OCI-M2 (cell line): Measurements from ENCODE around the gene TMCO4.

ENCODE experiments used
- DNase-seq: peaks from one replicate; lab custom pipeline; 2025; ENCODE audit not compliant: unreplicated experiment; lab: John Stamatoyannopoulos, UW

TMCO4 gene

DNA sequence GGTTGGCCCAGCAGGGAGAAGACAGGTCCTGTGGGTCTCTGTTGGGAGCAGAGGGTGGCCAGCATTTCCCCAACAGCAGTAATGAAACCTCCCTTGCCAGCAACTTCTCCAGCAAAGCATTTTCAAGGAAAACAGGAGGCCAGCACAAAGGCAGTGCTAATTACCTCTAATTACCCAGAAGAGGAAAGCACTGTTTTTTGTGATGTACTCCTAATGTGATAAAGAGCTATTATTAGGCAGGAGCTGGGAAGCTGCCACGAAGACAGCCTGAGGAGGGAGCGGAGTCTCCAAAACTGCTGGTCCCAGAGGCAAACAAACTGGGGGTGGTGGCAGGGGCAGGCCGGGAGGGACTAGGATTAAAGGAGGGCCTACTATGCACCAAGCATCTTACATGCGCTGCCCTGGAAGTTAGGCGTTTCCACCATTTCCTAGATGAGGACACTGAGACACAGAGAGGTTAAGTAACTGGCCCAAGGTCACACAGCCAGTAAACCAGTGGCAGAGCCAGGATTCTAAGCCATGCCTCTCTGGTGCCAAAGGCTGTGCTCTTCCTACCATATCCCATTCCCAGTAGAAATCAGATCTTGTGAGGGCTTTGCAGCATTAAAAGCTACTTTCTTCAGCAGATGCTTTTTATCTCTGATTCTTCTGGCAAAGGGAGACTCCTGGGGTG is 110.5 kb downstream of the TMCO4 start:
- DNase-seq: no peak

DNA sequence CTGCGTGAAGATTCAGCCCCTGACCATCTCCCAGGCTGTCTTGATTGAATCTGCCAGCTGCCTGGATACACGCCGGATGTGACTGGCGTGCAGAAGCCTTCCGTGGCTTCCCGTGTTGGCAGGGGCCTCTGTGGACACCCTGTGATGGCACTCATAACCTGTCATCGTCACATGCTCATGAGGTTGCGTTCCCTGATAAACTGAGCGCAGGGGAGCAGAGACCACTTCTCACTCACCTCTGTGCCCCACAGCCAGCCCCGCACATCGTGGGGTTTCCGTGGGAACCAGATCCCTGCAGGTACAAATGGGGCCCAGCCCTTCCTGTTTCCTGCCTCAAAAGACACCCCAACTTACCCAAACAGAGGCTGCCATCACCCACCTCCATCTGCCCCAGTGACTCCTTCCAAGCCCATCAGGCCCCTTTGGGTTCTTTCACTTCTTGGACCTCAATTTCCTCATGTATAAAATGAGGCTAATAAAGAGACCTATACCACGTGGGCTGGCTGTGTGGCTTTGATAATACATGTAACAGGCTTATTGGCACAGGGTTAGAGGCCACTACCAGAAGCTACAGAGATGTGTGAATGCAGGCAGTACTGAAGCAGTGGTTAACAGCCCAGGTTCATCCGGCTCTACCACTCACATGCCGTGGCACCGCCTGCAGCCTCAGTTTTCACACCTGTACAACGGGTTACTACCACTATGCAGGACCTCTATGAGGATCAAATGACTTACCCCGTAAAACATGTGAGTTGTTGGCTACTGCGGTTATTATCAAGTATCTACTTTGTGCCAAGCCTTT is 111.5 kb downstream of the TMCO4 start:
- no peak for DNase-seq

DNA sequence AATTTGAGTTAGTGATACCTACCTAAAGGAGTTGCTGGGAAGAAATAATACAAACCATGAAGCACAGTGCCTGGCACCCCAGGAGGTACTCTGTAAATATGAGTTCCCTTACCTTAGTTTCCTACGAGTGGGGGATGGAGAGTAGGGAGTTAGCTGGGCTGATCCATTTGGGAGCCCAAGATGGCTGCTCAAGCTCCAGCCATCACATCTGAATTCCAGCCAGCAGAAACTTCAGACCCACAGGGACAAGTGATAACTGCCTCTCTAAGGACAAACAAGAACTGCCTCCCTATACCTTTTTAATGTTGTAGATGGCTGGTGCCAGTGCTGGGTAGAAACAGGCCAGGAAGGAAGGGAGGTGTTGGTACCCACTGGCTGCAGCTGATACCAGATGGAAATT is 112.3 kb downstream of the TMCO4 start:
- no peak for DNase-seq

DNA sequence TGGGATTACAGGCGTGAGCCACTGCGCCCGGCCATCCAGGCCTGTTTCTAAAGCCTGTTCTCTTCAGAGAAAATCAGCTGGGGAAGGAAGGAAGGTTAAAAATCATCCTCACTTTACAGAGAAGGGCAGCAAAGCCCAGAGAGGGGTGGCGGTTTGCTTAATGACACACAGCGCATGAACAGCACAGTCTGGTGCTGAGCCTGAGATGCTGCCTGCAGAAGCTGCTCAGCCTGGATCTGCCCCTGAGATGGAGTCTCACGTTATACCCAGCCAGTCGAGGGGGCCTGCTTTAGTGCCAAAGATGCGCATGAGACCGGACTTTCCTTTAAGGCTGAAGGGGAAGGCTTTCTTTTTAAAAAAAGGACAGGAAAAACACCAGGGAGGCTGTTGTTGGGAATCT is 113.7 kb downstream of the TMCO4 start:
- no peak for DNase-seq

DNA sequence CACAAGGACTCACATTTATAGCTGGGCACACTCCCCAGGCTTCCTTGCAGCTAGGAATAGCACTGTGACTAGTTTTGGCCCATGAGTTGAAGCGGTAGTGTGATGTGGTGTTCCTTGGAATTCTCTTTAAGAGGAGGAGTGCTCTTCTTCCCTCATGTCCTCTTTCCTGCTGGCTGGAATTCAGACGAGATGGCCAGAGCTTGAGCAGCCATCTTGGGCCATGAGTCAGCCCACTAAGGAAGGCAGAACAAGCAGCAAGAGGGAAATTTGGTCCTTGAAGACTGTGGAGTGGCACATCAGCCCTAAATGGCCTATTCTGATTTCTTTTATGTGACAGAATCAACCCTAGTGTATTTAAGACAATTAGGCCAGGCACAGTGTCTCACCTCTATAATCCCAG is 115.0 kb downstream of the TMCO4 start:
- no peak for DNase-seq

DNA sequence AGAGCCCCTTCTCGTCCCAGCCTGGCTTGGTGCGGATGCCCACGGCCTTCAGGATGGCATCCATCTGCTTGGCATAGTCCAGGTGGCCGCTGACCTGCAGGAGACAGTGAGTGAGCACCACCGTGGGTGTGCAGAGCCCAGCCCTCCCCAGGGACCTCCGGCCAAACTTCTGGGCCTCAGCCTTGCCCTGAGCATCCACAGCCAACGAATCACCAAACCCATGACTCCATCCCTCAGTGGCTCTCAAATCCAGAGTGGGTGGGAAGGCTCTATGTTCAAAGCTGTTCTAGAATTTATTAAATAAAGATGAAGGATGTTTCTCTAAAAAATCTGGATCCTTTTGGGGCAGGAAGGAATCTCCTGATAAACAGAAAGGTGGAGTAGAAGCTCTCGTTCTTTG is 116.4 kb downstream of the TMCO4 start:
- no peak for DNase-seq

DNA sequence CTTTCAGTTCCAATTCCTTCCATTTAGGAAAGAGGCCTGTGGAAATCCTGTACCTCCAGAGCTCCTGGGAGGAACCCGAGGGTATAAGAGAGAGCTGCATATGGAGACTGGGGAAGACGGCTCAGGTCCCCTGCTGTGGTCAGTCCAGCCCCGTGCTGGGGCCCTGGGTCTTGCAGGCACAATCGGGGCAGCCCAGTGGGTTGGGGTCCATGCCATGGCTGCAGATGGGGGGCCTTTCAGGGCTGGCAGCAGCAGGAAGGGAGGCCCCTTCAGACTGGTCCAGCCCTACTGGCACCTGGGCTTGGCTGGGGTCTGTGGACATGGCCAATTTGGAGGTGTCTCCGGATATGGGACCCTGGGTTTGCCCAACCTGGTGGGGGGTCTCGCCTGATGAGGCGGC is 116.8 kb downstream of the TMCO4 start:
- DNase-seq: no peak

DNA sequence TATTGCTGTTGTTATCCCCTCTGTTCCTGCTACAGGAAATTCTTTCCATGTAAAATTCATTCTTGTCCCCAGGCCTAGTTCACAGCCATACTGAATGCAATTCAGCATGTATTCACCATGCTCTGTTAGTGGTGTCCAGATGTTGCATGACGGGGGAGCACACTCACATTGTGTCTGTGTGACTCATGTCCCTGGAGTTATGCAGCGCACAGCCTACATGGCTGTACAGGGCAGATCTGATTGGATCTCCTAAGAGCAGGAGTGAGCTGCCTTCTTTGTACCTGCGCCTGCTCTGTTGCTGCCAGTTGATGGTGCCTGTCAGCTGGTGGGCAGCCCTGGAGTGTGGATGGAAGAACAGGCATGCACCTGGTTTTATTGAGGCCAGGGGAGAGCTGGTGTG is 117.5 kb downstream of the TMCO4 start:
- no peak for DNase-seq

DNA sequence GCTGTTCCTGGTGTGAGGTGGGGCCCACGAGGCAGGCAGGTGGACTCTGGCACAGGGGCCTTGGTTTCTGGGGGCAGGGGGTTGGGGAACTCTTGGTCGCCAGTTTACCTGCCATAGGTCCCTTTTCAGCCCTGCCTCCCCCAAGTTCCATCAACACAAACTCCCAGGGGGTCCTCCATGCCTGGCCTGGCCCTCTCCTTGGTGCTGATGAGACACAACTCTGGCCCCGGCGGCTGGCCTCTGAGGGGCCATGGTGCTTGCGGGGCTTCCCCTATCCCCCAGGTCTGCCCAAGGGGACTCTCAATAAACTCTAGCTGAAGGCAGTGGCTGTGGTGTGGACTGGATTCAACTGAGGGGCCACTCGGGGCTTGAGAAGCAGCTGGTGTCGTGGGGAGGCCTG is 119.1 kb downstream of the TMCO4 start:
- no peak for DNase-seq

DNA sequence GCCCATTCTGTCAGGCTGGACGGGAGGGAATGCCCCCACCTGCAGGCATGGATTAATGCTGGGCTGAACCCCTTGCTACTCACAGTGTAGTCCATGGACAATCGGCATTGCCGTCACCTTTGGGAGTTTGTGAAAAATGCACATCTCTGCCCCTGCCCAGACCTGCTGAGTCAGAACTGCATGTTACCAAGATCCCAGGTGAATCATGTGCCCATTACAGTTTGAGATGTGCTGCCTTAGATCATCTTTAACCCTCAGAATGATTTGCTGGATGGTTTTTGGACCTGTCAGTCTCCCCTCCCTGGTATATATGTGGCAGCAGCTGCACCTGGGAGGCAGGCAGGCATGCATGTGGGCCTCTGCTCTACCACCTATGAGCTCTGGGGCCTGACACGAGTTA is 120.0 kb downstream of the TMCO4 start:
- DNase-seq: no peak

DNA sequence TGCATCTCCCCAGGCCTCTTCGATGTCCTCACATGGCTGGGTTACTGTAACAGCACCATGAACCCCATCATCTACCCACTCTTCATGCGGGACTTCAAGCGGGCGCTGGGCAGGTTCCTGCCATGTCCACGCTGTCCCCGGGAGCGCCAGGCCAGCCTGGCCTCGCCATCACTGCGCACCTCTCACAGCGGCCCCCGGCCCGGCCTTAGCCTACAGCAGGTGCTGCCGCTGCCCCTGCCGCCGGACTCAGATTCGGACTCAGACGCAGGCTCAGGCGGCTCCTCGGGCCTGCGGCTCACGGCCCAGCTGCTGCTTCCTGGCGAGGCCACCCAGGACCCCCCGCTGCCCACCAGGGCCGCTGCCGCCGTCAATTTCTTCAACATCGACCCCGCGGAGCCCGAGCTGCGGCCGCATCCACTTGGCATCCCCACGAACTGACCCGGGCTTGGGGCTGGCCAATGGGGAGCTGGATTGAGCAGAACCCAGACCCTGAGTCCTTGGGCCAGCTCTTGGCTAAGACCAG is 120.7 kb downstream of the TMCO4 start:
- DNase-seq: no peak

DNA sequence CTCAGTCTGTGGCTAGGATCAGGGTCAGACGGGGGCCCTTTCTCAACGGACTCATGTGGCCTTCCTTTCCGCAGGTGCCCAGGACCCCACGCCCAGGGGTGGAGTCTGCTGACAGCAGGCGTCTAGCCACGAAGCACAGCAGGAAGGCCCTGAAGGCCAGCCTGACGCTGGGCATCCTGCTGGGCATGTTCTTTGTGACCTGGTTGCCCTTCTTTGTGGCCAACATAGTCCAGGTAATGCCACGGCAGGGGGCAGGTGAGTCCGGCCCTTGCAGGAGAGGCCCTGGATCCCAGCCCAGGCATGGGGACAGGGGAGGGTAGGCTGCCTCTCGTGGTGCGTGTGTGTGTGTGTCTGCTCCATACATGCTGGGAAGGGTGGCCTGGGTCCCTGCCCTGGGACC is 121.2 kb downstream of the TMCO4 start:
- no peak for DNase-seq

DNA sequence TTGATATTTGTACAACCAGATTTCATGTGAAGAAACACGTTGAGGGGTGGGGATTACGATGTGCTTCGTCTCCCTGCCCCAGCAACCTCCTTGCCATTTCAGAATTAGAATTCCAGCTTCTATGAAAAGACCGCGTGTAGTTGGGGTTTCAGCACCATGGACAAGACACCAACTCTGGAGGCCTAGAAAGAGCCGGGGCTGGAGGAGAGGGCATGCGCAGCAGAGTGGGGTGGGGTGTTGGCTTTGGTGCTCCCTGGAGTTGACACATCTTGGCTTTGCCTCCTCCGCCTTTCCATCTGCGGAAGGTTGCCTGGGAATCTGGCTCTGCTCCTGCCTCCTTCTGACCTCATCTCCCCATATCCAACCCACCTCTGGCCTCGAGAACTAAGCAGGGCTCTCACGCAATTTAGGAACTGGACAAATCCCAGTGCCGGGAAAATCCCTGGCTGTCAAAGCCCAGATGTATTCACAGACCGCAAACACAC is 123.2 kb downstream of the TMCO4 start:
- no peak for DNase-seq

DNA sequence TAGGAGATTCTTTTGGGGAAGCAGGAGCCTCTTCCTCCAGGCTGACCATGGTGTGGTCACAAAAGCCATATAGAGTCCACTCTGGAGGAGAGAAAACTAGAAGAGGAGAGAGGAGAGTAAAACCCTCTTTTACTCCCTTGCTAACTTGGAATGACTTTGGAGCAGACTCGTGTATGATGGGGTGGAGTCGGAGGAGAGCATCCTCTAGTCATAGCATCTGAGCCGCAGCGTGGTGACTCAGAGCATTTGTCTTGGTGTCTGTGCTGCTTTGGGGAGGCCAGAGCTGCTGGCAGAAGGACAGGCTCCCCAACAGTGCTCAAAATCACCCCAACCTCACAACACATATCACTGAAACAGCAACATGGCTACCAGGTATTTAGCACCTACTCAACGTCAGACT is 123.9 kb downstream of the TMCO4 start:
- no peak for DNase-seq

DNA sequence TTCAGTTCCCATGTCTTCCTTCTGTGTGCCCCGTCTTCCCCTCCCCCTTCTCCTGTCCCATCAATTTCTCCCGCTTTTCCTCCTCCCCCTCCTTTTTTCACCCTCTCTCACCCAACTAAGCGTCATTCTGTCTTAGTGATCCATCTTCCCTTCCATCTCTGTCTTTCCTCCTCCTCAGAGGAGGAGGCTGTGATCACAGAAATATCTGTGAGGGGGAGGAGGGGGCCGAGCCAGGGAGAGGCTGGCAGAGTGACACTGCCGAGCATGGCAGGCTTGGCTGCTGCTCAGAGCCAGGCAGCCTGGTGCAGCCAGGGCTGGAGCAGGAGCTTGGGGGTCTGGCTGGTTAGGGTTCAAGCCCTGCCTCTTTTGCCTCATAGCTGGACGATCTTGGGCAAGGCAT is 127.5 kb downstream of the TMCO4 start:
- DNase-seq: no peak

DNA sequence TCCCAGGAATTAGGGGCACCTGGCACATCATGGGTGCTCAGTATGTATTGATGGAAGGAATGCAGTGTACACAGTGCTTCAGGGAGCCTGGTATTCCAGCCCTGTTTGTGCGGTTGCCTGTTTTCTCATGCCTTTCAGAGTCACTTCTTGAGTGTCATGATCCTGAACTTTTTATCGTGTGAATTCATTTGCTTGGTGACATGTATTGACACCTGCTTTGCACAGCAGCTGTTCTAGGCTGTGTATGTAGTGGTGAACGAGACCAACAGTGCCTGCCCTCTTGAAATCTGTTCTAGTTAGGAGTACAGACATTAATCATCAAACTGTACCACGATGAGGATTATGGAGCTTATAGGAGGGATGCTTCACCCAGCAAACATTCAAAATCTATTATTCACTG is 128.9 kb downstream of the TMCO4 start:
- DNase-seq: no peak

DNA sequence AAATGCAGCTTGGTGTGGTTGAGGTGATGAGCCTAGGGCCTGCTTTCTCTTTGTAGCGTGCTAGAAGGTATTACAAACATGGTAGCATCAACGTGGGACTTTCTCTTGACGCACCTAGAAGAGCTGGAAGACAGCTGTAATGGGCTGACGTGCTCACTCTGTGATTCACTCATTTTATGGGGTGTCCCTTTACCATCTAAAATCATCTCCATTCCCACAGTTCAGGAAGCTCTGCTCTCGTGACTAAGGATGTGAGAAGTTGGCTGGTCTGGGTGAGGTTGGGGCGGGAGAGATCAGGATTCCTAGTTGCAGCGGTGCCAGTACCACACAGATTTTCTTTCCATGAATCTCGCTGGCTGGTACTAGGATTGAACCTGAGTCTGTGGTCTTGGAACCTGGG is 130.8 kb downstream of the TMCO4 start:
- DNase-seq: no peak

DNA sequence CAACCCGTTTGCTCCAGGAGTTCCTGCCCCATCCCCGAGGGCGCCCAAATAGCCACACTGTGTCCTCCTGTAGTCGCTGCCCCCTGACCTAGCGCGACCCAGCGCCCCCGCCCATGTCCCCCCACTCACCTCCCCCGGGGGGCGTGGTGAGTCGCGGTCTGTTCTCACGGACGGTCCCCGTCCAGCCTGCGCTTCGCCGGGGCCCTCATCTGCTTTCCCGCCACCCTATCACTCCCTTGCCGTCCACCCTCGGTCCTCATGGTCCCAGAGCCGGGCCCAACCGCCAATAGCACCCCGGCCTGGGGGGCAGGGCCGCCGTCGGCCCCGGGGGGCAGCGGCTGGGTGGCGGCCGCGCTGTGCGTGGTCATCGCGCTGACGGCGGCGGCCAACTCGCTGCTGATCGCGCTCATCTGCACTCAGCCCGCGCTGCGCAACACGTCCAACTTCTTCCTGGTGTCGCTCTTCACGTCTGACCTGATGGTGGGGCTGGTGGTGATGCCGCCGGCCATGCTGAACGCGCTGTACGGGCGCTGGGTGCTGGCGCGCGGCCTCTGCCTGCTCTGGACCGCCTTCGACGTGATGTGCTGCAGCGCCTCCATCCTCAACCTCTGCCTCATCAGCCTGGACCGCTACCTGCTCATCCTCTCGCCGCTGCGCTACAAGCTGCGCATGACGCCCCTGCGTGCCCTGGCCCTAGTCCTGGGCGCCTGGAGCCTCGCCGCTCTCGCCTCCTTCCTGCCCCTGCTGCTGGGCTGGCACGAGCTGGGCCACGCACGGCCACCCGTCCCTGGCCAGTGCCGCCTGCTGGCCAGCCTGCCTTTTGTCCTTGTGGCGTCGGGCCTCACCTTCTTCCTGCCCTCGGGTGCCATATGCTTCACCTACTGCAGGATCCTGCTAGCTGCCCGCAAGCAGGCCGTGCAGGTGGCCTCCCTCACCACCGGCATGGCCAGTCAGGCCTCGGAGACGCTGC is 133.9 kb downstream of the TMCO4 start:
- no peak for DNase-seq

DNA sequence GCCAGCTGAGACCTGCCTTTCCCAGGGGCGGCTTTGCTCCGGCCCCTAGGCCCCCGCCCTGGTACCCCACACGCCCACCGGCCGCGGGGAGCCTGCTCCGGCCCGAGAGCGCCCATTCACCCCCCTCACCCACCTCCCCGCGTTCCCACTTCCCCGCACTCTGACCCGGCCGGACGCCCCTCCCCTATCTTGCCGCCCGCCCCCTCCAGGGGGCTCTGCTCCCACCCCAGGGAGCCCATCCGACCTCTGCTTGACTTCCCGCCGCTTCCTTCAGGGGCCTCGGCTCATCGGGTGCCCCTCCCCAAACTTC is 134.6 kb downstream of the TMCO4 start:
- no peak for DNase-seq

DNA sequence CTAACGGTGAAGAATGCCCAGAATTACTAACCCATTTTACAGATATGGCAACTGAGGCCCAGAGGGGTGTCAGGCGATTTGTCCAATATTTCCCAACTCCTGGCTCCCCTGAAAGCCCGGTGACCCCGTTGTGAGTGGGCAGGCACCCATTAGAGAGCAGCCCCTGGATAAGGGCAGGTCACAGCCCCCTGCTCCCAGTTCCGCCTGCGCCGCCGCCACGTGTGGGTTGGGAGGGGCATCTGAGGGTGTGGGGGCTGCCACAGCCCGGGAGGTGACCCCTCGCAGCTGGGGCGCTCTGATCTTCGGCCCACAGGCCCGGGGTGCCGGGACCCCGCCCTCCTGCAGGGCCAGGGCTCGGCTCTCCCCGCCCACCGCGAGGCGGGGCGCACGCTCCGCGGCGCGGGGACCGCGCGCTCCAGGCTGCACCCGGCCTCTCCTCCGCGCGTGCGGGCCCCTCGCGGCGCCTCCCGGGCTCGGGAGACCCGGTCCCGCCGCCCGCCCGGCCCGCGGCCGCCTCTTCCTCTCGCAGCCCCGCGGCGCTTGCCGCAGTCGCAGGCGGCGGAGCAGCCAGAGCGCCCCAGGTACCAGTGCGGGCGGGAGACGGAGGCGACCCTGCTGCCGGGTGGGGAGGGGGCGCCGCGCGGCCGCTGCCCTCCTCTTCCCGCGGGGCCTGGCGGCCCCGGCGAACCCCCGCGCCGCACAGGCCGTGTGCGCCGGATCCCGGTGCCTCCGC is 135.1 kb downstream of the TMCO4 start, which contains the start of gene HTR6:
HTR6 (plus strand) TSS at position 423 of the 733 bp plus-strand sequence. CDS start 879 bp downstream, outside the sequence.
- no peak for DNase-seq

DNA sequence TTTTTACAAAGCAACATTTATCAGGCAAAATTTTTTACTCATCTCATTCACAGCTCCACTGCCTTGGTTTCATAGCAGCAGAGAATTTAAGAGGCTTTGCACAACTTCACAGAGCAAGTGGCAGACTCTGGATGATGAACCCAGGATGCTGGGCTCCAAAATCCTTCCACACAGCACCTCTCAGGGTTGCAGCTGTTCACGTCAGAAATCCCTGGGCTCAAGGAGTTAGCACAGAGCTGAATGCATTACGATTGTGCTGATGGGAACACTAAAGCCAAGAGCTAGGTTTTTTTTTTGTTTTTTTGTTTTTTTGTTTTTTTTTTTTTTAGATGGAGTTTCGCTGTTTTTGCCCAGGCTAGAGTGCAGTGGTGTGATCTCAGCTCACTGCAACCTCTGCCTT is 137.4 kb downstream of the TMCO4 start:
- no peak for DNase-seq
